Panc1 (cell line): ENCODE measurements around the gene ZBTB37.
"Not testable (repeated sequence)": the region's sequence is repeated elsewhere in the genome, so short reads cannot be mapped to it uniquely, and the experiment has no call there.

Experiments used
- POLR2AphosphoS5 ChIP-seq: IDR thresholded peaks from 2 replicates; pipeline ENCODE4 v1.6.1; 2012; ENCODE audit warnings: mild to moderate bottlenecking, low read depth, low read length, moderate library complexity
- TF ChIP-seq, protein P1 (sequence below): fragments of 450-650 bp; IDR thresholded peaks from 2 replicates; pipeline ENCODE4 v1.5.1; 2017; ENCODE audit warnings: mild to moderate bottlenecking

DNA sequence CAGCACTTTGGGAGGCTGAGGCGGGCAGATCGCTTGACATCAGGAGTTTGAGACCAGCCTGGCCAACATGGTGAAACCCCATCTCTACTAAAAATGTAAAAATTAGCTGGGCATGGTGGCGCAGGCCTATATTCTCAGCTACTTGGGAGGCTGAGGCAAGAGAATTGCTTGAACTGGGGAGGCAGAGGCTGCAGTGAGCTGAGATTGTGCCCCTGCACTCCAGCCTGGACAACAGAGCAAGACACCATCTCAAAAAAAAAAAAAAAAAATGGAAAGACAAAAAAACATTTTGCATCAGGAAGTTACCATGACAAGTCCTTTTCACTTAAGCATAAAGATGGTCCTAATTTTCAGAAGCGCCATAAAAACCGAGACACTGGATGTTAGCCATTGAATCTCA lies 62.4 kb downstream of the ZBTB37 start:
- TF ChIP-seq, protein P1, sequence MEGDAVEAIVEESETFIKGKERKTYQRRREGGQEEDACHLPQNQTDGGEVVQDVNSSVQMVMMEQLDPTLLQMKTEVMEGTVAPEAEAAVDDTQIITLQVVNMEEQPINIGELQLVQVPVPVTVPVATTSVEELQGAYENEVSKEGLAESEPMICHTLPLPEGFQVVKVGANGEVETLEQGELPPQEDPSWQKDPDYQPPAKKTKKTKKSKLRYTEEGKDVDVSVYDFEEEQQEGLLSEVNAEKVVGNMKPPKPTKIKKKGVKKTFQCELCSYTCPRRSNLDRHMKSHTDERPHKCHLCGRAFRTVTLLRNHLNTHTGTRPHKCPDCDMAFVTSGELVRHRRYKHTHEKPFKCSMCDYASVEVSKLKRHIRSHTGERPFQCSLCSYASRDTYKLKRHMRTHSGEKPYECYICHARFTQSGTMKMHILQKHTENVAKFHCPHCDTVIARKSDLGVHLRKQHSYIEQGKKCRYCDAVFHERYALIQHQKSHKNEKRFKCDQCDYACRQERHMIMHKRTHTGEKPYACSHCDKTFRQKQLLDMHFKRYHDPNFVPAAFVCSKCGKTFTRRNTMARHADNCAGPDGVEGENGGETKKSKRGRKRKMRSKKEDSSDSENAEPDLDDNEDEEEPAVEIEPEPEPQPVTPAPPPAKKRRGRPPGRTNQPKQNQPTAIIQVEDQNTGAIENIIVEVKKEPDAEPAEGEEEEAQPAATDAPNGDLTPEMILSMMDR = not testable (repeated sequence)
- TF ChIP-seq POLR2AphosphoS5 = not testable (repeated sequence)
